ENCODE measurements around the gene ATP2A2. TPM values are rescaled to one million over a fixed set of nuclear protein-coding genes. Genes with fewer than 3 reads are reported as not detected.

ATP2A2 gene
- total RNA-seq (2014; rRNA removed; shearing (Covaris generic)) (201 and 225 TPM in 2 replicates), polyA plus RNA-seq (2016; fragmentation: Nextera tagmentation; extraction: Ambion mirVana) (44.2 and 47.2 TPM in 2 replicates)
- long read RNA-seq: 0 reads

GRCh38 chr12:110280779-110281548 is at the start of gene ATP2A2:
Gene ATP2A2 (plus strand): TSS chr12:110281247. CDS start chr12:110281790, 543 bp downstream.
- Histone ChIP-seq H3K9me2 (ENCODE audit: insufficient read depth) (no peaks in the 10 kb centered on the region), H3K79me2 (replicated peaks; ENCODE audit: insufficient read depth) (peaks cover 43% of the 10 kb centered on the region)
- H3K27me3 Mint-ChIP-seq (ENCODE audit: insufficient read depth, low read depth, poor library complexity): peaks cover 15% of the 10 kb centered on the region

More at GRCh38 chr12:110280779-110281548, at the start of gene ATP2A2:
- 0 out of 2 replicates have a peak, but pooled peaks cover 2% of the 10 kb centered on the region for H3F3A ChIP-seq (replicated peaks; ENCODE audit: low read depth)
- H2AFZ ChIP-seq: peak within 1 kb of the TSS; percentile 86
- peaks cover 35% of the 10 kb centered on the region for H4K20me1 ChIP-seq (replicated peaks; ENCODE audit: insufficient read depth)
- peak; percentile 78 for TF ChIP-seq POLR2AphosphoS5 (IDR thresholded peaks at IDR 0.05; ENCODE audit: low read depth)
- TF ChIP-seq, protein P1, sequence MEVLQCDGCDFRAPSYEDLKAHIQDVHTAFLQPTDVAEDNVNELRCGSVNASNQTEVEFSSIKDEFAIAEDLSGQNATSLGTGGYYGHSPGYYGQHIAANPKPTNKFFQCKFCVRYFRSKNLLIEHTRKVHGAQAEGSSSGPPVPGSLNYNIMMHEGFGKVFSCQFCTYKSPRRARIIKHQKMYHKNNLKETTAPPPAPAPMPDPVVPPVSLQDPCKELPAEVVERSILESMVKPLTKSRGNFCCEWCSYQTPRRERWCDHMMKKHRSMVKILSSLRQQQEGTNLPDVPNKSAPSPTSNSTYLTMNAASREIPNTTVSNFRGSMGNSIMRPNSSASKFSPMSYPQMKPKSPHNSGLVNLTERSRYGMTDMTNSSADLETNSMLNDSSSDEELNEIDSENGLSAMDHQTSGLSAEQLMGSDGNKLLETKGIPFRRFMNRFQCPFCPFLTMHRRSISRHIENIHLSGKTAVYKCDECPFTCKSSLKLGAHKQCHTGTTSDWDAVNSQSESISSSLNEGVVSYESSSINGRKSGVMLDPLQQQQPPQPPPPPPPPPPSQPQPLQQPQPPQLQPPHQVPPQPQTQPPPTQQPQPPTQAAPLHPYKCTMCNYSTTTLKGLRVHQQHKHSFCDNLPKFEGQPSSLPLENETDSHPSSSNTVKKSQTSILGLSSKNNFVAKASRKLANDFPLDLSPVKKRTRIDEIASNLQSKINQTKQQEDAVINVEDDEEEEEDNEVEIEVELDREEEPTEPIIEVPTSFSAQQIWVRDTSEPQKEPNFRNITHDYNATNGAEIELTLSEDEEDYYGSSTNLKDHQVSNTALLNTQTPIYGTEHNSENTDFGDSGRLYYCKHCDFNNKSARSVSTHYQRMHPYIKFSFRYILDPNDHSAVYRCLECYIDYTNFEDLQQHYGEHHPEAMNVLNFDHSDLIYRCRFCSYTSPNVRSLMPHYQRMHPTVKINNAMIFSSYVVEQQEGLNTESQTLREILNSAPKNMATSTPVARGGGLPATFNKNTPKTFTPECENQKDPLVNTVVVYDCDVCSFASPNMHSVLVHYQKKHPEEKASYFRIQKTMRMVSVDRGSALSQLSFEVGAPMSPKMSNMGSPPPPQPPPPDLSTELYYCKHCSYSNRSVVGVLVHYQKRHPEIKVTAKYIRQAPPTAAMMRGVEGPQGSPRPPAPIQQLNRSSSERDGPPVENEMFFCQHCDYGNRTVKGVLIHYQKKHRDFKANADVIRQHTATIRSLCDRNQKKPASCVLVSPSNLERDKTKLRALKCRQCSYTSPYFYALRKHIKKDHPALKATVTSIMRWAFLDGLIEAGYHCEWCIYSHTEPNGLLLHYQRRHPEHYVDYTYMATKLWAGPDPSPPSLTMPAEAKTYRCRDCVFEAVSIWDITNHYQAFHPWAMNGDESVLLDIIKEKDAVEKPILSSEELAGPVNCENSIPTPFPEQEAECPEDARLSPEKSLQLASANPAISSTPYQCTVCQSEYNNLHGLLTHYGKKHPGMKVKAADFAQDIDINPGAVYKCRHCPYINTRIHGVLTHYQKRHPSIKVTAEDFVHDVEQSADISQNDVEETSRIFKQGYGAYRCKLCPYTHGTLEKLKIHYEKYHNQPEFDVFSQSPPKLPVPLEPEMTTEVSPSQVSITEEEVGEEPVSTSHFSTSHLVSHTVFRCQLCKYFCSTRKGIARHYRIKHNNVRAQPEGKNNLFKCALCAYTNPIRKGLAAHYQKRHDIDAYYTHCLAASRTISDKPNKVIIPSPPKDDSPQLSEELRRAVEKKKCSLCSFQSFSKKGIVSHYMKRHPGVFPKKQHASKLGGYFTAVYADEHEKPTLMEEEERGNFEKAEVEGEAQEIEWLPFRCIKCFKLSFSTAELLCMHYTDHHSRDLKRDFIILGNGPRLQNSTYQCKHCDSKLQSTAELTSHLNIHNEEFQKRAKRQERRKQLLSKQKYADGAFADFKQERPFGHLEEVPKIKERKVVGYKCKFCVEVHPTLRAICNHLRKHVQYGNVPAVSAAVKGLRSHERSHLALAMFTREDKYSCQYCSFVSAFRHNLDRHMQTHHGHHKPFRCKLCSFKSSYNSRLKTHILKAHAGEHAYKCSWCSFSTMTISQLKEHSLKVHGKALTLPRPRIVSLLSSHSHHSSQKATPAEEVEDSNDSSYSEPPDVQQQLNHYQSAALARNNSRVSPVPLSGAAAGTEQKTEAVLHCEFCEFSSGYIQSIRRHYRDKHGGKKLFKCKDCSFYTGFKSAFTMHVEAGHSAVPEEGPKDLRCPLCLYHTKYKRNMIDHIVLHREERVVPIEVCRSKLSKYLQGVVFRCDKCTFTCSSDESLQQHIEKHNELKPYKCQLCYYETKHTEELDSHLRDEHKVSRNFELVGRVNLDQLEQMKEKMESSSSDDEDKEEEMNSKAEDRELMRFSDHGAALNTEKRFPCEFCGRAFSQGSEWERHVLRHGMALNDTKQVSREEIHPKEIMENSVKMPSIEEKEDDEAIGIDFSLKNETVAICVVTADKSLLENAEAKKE (CRISPR knock-in tag; IDR thresholded peaks at IDR 0.05): no peak
- TF ChIP-seq, protein P2, sequence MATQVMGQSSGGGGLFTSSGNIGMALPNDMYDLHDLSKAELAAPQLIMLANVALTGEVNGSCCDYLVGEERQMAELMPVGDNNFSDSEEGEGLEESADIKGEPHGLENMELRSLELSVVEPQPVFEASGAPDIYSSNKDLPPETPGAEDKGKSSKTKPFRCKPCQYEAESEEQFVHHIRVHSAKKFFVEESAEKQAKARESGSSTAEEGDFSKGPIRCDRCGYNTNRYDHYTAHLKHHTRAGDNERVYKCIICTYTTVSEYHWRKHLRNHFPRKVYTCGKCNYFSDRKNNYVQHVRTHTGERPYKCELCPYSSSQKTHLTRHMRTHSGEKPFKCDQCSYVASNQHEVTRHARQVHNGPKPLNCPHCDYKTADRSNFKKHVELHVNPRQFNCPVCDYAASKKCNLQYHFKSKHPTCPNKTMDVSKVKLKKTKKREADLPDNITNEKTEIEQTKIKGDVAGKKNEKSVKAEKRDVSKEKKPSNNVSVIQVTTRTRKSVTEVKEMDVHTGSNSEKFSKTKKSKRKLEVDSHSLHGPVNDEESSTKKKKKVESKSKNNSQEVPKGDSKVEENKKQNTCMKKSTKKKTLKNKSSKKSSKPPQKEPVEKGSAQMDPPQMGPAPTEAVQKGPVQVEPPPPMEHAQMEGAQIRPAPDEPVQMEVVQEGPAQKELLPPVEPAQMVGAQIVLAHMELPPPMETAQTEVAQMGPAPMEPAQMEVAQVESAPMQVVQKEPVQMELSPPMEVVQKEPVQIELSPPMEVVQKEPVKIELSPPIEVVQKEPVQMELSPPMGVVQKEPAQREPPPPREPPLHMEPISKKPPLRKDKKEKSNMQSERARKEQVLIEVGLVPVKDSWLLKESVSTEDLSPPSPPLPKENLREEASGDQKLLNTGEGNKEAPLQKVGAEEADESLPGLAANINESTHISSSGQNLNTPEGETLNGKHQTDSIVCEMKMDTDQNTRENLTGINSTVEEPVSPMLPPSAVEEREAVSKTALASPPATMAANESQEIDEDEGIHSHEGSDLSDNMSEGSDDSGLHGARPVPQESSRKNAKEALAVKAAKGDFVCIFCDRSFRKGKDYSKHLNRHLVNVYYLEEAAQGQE (IDR thresholded peaks at IDR 0.05; ENCODE audit: unreplicated experiment): no peak
- H3K9me3 Mint-ChIP-seq: no peaks in the 10 kb centered on the region
- H3K4me3 Mint-ChIP-seq: peak within 1 kb of the TSS; percentile 97
- peak within 1 kb of the TSS; percentile 95 for H3K27ac ChIP-seq (ENCODE audit: low read depth)
- H3K4me3 ChIP-seq: peak within 1 kb of the TSS; percentile 96
- peaks cover 12% of the 10 kb centered on the region for H3K27me3 ChIP-seq (ENCODE audit: insufficient read depth)
- DNase-seq (ENCODE audit: low spot score): peak; percentile 91
- H3K27ac Mint-ChIP-seq: peak within 1 kb of the TSS; percentile 95
- peak; percentile 62 for ATAC-seq
- H3K4me1 Mint-ChIP-seq: peaks cover 46% of the 10 kb centered on the region
- peak within 1 kb of the TSS; percentile 90 for H3K4me2 ChIP-seq
- H3K36me3 ChIP-seq (ENCODE audit: insufficient read depth): peaks cover 22% of the 10 kb centered on the region; the same call in 1 of the 2 replicates
- peaks cover 47% of the 10 kb centered on the region for H3K4me1 ChIP-seq (ENCODE audit: insufficient read depth)
- H3K36me3 Mint-ChIP-seq (ENCODE audit: low read depth): peaks cover 39% of the 10 kb centered on the region
